PFSK-1 (cell line): ENCODE results near the gene FRMD8.

Experiments used
- FOXP2 ChIP-seq: optimal IDR thresholded peaks from 2 replicates; pipeline ENCODE3; 2011; ENCODE audit warnings: borderline replicate concordance, control low read depth, inconsistent platforms; ENCODE audit not compliant: insufficient read depth; ENCODE audit errors: extremely low read length, extremely low read depth
- POLR2AphosphoS5 ChIP-seq: IDR thresholded peaks from 2 replicates; pipeline ENCODE4 v1.6.1; 2012; ENCODE audit warnings: low read depth, mild to moderate bottlenecking, control low read depth, low read length, moderate library complexity
- REST ChIP-seq, 2 experiments: IDR thresholded peaks; 2 replicates each; pipeline versions ENCODE4 v1.6.1 to v1.8.0; 2011 to 2012; ENCODE audit warnings: low read depth in 2 of 2, low read length in 2 of 2, control low read depth in 1 of 2, inconsistent platforms in 1 of 2, mild to moderate bottlenecking in 1 of 2, moderate library complexity in 1 of 2; ENCODE audit not compliant: insufficient read depth in 1 of 2
- SIN3A ChIP-seq: IDR thresholded peaks from 2 replicates; pipeline ENCODE4 v1.6.1; 2012; ENCODE audit warnings: mild to moderate bottlenecking, low read length, moderate library complexity, borderline replicate concordance; ENCODE audit not compliant: insufficient read depth
- TAF1 ChIP-seq: IDR thresholded peaks from 2 replicates; pipeline ENCODE4 v1.6.1; 2012; ENCODE audit warnings: low read length, control low read depth, borderline replicate concordance; ENCODE audit not compliant: insufficient read depth

FRMD8 gene

GRCh38 chr11:65444314-65445051, 58.0 kb downstream of the FRMD8 start:
- TF ChIP-seq POLR2AphosphoS5: no peak; the same call in 1 of the 2 replicates
- TF ChIP-seq REST (IDR thresholded peaks at IDR 0.05; ENCODE audit: insufficient read depth in 1 of 2, low read depth in 2 of 2, low read length in 2 of 2): no peak
- TF ChIP-seq FOXP2: no peak
- no peak for TF ChIP-seq TAF1
- no peak for TF ChIP-seq SIN3A

GRCh38 chr11:65445101-65445603, 58.7 kb downstream of the FRMD8 start:
- TF ChIP-seq REST (IDR thresholded peaks at IDR 0.05; ENCODE audit: insufficient read depth in 1 of 2, low read depth in 2 of 2, low read length in 2 of 2) (no peak), SIN3A (no peak), FOXP2 (no peak), TAF1 (no peak)

- TF ChIP-seq TAF1 (no peak), FOXP2 (no peak), POLR2AphosphoS5 (0 out of 2 replicates have a peak, but pooled peaks have one; percentile 4), SIN3A (no peak), REST (IDR thresholded peaks at IDR 0.05; ENCODE audit: insufficient read depth in 1 of 2, low read depth in 2 of 2, low read length in 2 of 2) (no peak)
These were observed 59.4 kb downstream of the FRMD8 start for GRCh38 chr11:65445604-65446445.

- TF ChIP-seq REST (IDR thresholded peaks at IDR 0.05; ENCODE audit: insufficient read depth in 1 of 2, low read depth in 2 of 2, low read length in 2 of 2) (no peak), SIN3A (no peak), TAF1 (no peak)
These were observed 60.2 kb downstream of the FRMD8 start for GRCh38 chr11:65446446-65447277.
